ENCODE data around the gene NRROS. TPM values are rescaled to one million over a fixed set of nuclear protein-coding genes. Genes with fewer than 3 reads are reported as not detected.
"Not testable (repeated sequence)": the region's sequence is repeated elsewhere in the genome, so short reads cannot be mapped to it uniquely, and the experiment has no call there.

NRROS gene
- total RNA-seq, 1 donor, result 2.9 TPM

- no peak overlapping the region for H3K4me3 ChIP-seq (ENCODE audit: low read depth, low read length)
- no peak for TF ChIP-seq CTCF (IDR thresholded peaks at IDR 0.05; ENCODE audit: insufficient read depth, low read length)
- no peak for DNase-seq (ENCODE audit: low read depth)
Observed at GRCh38 chr3:196617256-196617655, 22.2 kb upstream of the NRROS start.

- no peak for TF ChIP-seq CTCF (IDR thresholded peaks at IDR 0.05; ENCODE audit: insufficient read depth, low read length)
- H3K4me3 ChIP-seq (ENCODE audit: low read depth, low read length), result no peak overlapping the region
- DNase-seq (ENCODE audit: low read depth), result no peak
Observed at GRCh38 chr3:196619223-196619622, 20.3 kb upstream of the NRROS start.

GRCh38 chr3:196619627-196620026, 19.9 kb upstream of the NRROS start:
- not testable (repeated sequence) for H3K4me3 ChIP-seq (ENCODE audit: low read depth, low read length); DNase-seq (ENCODE audit: low read depth)

GRCh38 chr3:196620161-196620604, 19.3 kb upstream of the NRROS start:
- no peak overlapping the region for H3K4me3 ChIP-seq (ENCODE audit: low read depth, low read length)
- no peak for DNase-seq (ENCODE audit: low read depth)
- no peak for TF ChIP-seq CTCF (IDR thresholded peaks at IDR 0.05; ENCODE audit: insufficient read depth, low read length)

- H3K4me3 ChIP-seq (ENCODE audit: low read depth, low read length), result no peak overlapping the region
- DNase-seq (ENCODE audit: low read depth), result no peak
- TF ChIP-seq CTCF (IDR thresholded peaks at IDR 0.05; ENCODE audit: insufficient read depth, low read length), result no peak
Observed at GRCh38 chr3:196620684-196621083, 18.8 kb upstream of the NRROS start.

GRCh38 chr3:196621611-196622010, 17.9 kb upstream of the NRROS start:
- no peak overlapping the region for H3K4me3 ChIP-seq (ENCODE audit: low read depth, low read length)
- no peak for TF ChIP-seq CTCF (IDR thresholded peaks at IDR 0.05; ENCODE audit: insufficient read depth, low read length)
- no peak for DNase-seq (ENCODE audit: low read depth)

GRCh38 chr3:196624067-196624790, 15.3 kb upstream of the NRROS start:
- no peak overlapping the region for H3K4me3 ChIP-seq (ENCODE audit: low read depth, low read length)
- no peak for TF ChIP-seq CTCF (IDR thresholded peaks at IDR 0.05; ENCODE audit: insufficient read depth, low read length)
- DNase-seq (ENCODE audit: low read depth), result no peak
